Uterus (tissue), 2 donors: ENCODE data around the gene HMG20A.

Experiments
- CTCF ChIP-seq, 4 experiments: fragments of 200-600 bp in 2 of 4; fragments of 450-650 bp in 2 of 4; sonication (generic) in 2 of 4; IDR thresholded peaks; one replicate each; pipeline ENCODE4 v1.5.1; 2016 to 2019; ENCODE audit warnings: antibody characterized with exemption in 4 of 4, mild to moderate bottlenecking in 2 of 4, moderate library complexity in 1 of 4
- POLR2A ChIP-seq, 2 donors: fragments of 450-650 bp; IDR thresholded peaks; one replicate each; pipeline ENCODE4 v1.6.1; 2016; ENCODE audit warnings: antibody characterized with exemption in 2 of 2, mild to moderate bottlenecking in 1 of 2, moderate library complexity in 1 of 2

- TF ChIP-seq CTCF (IDR thresholded peaks at IDR 0.05) (no peak), POLR2A (IDR thresholded peaks at IDR 0.05) (no peak)
Measured at GRCh38 chr15:77479015-77479414, 58.3 kb downstream of the HMG20A start.
